Activated CD4-positive, alpha-beta T cell treated with anti-CD3 and anti-CD28 coated beads for 48 hours (primary cell): ENCODE measurements around the gene RNF167.
A peak's percentile ranks its signal among the peaks of the same experiment; 100 is the strongest.

ENCODE experiments used
- DNase-seq: peaks from one replicate; pipeline ENCODE4 v3.0.0-alpha.2; 2020

The RNF167 gene

DNA sequence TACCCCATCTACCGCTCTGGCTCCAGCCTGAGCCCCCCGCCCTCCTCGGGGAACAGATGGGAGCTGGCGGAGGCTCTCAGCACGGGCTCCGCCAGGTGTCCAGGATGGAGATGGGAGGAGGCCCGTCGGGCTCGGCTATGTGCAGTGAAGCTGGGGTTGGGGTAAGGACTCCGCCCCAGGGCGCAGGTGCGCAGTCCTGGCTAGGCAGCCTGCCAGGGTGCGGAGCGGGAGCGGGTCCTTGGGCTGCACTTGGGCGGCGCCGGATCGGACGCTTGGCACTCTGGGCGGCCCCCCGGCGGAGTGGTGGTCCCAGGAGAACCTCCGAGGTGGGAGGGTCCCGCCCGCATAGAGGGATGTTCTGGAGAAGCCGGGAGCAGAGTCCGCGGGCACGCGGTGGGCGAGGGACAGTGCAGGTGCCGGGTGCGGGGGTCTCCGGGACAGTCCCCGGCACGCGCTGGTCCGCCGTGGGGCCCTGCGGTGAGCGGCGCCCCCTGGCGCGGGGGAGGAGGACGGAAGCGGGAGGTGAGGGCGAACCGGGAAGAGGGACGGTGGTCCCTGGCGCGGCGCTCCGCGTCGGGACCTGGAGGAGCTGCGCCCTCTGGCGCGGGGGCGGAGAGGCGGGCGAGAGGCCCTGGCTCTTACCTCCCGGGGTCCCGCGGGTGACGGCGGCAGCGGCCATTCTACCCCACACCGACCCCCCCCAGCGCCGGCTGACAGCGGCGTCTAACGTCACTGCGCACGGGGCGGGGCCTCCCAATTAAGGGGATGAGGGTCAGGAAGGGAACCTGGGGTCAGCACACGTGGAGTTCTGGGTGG, 47.1 kb downstream of the RNF167 start, which contains the start of gene CAMTA2:
Gene CAMTA2, minus strand, starts transcription at position 725 of the 816 bp plus-strand sequence. CDS start 1,453 bp downstream, outside the sequence.
- peak; percentile 91 for DNase-seq

GRCh38 chr17:4987767-4988567, 47.9 kb downstream of the RNF167 start:
- no peak for DNase-seq

- DNase-seq = no peak
Measured at GRCh38 chr17:4994081-4994595, 54.1 kb downstream of the RNF167 start.
